Measurements from ENCODE around the gene SREK1. TPM values are rescaled to one million over a fixed set of nuclear protein-coding genes. Genes with fewer than 3 reads are reported as not detected.

The SREK1 gene
- total RNA-seq, 2 donors from 2014 or later: 118 to 134 TPM

- intact Hi-C loops (cut with DNase I): no loop called here
- TF ChIP-seq CTCF (IDR thresholded peaks at IDR 0.05): no peak
- TF ChIP-seq POLR2A (IDR thresholded peaks at IDR 0.05): no peak
- ATAC-seq (no peak), DNase-seq (no peak)
- Histone ChIP-seq H3K27ac (no peak overlapping the region), H3K9me3 (no peaks in the 10 kb centered on the region), H3K4me3 (no peak overlapping the region), H3K36me3 (replicated peaks in 1 of 2; ENCODE audit: insufficient read depth in 1 of 2, low read depth in 2 of 2) (peaks cover 5 to 10% of the 10 kb centered on the region in 2 donors), H3K27me3 (no peaks in the 10 kb centered on the region), H3K4me1 (peaks cover 21% of the 10 kb centered on the region)
- 89 to 97% methylated on average over 1 of the region's 1 CpG for WGBS, 2 donors
Measured at GRCh38 chr5:66157046-66157445, 12.9 kb downstream of the SREK1 start.

GRCh38 chr5:66161356-66161755, 17.3 kb downstream of the SREK1 start:
- Histone ChIP-seq H3K4me1 (no peaks in the 10 kb centered on the region), H3K27ac (no peak overlapping the region), H3K4me3 (no peak overlapping the region), H3K27me3 (no peaks in the 10 kb centered on the region), H3K9me3 (no peaks in the 10 kb centered on the region), H3K36me3 (replicated peaks in 1 of 2; ENCODE audit: insufficient read depth in 1 of 2, low read depth in 2 of 2) (peaks cover 14 to 34% of the 10 kb centered on the region in 2 donors)
- WGBS, 2 donors: 93 to 96% methylated on average over 5 of the region's 5 CpGs
- intact Hi-C loops (cut with DNase I): no loop called here
- no peak for TF ChIP-seq CTCF (IDR thresholded peaks at IDR 0.05)
- TF ChIP-seq POLR2A (IDR thresholded peaks at IDR 0.05): no peak
- DNase-seq (no peak), ATAC-seq (no peak)

- ATAC-seq (no peak), DNase-seq (no peak)
- Histone ChIP-seq H3K36me3 (replicated peaks in 1 of 2; ENCODE audit: insufficient read depth in 1 of 2, low read depth in 2 of 2) (peaks cover 9 to 37% of the 10 kb centered on the region in 2 donors), H3K4me3 (no peak overlapping the region), H3K9me3 (no peaks in the 10 kb centered on the region), H3K27me3 (no peaks in the 10 kb centered on the region), H3K27ac (no peak overlapping the region), H3K4me1 (no peaks in the 10 kb centered on the region)
- intact Hi-C loops (cut with DNase I): no loop called here
- TF ChIP-seq CTCF (IDR thresholded peaks at IDR 0.05) (no peak), POLR2A (IDR thresholded peaks at IDR 0.05) (no peak)
- 84 to 92% methylated on average over 8 of the region's 8 CpGs for WGBS, 2 donors
Measured at GRCh38 chr5:66164044-66164790, 20.1 kb downstream of the SREK1 start.

GRCh38 chr5:66168226-66168625, 24.1 kb downstream of the SREK1 start:
- TF ChIP-seq POLR2A (IDR thresholded peaks at IDR 0.05) (no peak), CTCF (IDR thresholded peaks at IDR 0.05) (no peak)
- no peaks in the 10 kb centered on the region for H3K9me3 ChIP-seq
- no peak overlapping the region for H3K4me3 ChIP-seq
- DNase-seq (no peak), ATAC-seq (no peak)
- H3K4me1 ChIP-seq: no peaks in the 10 kb centered on the region
- H3K27ac ChIP-seq: no peak overlapping the region
- WGBS, 2 donors: 94 to 96% methylated on average over 4 of the region's 4 CpGs
- H3K36me3 ChIP-seq (replicated peaks in 1 of 2; ENCODE audit: insufficient read depth in 1 of 2, low read depth in 2 of 2): peaks cover under 1 to 24% of the 10 kb centered on the region in 2 donors
- H3K27me3 ChIP-seq: no peaks in the 10 kb centered on the region
- intact Hi-C loops (cut with DNase I): no loop called here

- H3K9me3 ChIP-seq: no peaks in the 10 kb centered on the region
- H3K4me1 ChIP-seq: no peaks in the 10 kb centered on the region
- ATAC-seq (no peak), DNase-seq (no peak)
- H3K27me3 ChIP-seq: no peaks in the 10 kb centered on the region
- H3K36me3 ChIP-seq (replicated peaks in 1 of 2; ENCODE audit: insufficient read depth in 1 of 2, low read depth in 2 of 2): peaks cover 0 to 12% of the 10 kb centered on the region in 2 donors
- H3K4me3 ChIP-seq: no peak overlapping the region
- 91% methylated on average over 4 of the region's 4 CpGs for WGBS, 2 donors
- no peak overlapping the region for H3K27ac ChIP-seq
- intact Hi-C loops (cut with DNase I): no loop called here
- TF ChIP-seq POLR2A (IDR thresholded peaks at IDR 0.05): no peak
- TF ChIP-seq CTCF (IDR thresholded peaks at IDR 0.05): no peak
Measured at GRCh38 chr5:66169534-66169933, 25.4 kb downstream of the SREK1 start.

All from body of pancreas (tissue), 4 donors.